Measurements from ENCODE around the gene LRG1. TPM values are rescaled to one million over a fixed set of nuclear protein-coding genes. Genes with fewer than 3 reads are reported as not detected.

LRG1 gene
- total RNA-seq, 1 experiment from 2014 or later = 0.81 TPM

DNA sequence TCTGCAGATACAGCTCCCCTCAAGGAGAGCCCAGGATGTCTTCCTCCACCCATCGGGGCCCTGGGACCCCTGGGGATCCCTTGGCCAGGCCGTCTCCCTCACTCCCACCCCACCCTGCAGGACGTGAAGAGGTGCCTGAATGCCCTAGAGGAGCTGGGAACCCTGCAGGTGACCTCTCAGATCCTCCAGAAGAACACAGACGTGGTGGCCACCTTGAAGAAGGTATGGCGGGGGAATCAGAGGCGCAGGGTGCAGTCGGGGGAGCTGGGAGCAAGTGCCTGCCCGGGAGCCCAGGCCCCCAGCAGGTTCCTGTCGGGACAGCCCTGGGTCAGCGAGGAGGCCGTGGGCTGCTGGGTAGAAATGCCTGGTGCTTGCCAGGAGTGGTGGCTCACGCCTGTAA lies 41.1 kb downstream of the LRG1 start:
- H3K4me3 Mint-ChIP-seq = no peak overlapping the region
- H3K36me3 Mint-ChIP-seq = peaks cover 13% of the 10 kb centered on the region
- H3K4me1 Mint-ChIP-seq = no peaks in the 10 kb centered on the region
- DNase-seq (ENCODE audit: low spot score) (no peak), ATAC-seq (no peak)
- ChIA-PET POLR2A (no interaction called here), CTCF (interaction anchor here (1.6 to 6.7 kb wide), 3 partner anchors 26 to 232 kb away, joined by 3 to 38 read pairs (median 4); no protein-coding TSS in a partner anchor)
- no peaks in the 10 kb centered on the region for H3K9me3 Mint-ChIP-seq
- H3K27ac Mint-ChIP-seq = no peak overlapping the region
- TF ChIP-seq, protein P1, sequence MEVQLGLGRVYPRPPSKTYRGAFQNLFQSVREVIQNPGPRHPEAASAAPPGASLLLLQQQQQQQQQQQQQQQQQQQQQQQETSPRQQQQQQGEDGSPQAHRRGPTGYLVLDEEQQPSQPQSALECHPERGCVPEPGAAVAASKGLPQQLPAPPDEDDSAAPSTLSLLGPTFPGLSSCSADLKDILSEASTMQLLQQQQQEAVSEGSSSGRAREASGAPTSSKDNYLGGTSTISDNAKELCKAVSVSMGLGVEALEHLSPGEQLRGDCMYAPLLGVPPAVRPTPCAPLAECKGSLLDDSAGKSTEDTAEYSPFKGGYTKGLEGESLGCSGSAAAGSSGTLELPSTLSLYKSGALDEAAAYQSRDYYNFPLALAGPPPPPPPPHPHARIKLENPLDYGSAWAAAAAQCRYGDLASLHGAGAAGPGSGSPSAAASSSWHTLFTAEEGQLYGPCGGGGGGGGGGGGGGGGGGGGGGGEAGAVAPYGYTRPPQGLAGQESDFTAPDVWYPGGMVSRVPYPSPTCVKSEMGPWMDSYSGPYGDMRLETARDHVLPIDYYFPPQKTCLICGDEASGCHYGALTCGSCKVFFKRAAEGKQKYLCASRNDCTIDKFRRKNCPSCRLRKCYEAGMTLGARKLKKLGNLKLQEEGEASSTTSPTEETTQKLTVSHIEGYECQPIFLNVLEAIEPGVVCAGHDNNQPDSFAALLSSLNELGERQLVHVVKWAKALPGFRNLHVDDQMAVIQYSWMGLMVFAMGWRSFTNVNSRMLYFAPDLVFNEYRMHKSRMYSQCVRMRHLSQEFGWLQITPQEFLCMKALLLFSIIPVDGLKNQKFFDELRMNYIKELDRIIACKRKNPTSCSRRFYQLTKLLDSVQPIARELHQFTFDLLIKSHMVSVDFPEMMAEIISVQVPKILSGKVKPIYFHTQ (CRISPR knock-in tag; IDR thresholded peaks at IDR 0.05) = no peak
- TF ChIP-seq, protein P2, sequence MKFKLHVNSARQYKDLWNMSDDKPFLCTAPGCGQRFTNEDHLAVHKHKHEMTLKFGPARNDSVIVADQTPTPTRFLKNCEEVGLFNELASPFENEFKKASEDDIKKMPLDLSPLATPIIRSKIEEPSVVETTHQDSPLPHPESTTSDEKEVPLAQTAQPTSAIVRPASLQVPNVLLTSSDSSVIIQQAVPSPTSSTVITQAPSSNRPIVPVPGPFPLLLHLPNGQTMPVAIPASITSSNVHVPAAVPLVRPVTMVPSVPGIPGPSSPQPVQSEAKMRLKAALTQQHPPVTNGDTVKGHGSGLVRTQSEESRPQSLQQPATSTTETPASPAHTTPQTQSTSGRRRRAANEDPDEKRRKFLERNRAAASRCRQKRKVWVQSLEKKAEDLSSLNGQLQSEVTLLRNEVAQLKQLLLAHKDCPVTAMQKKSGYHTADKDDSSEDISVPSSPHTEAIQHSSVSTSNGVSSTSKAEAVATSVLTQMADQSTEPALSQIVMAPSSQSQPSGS (CRISPR knock-in tag; IDR thresholded peaks at IDR 0.05; ENCODE audit: borderline replicate concordance, low read depth) = no peak
- TF ChIP-seq GTF2I (CRISPR knock-in tag; conservative IDR thresholded peaks at IDR 0.05) (no peak), PRRX2 (CRISPR knock-in tag; IDR thresholded peaks at IDR 0.05) (no peak), MYBL2 (CRISPR knock-in tag; IDR thresholded peaks at IDR 0.05) (no peak)
- TF ChIP-seq, protein P3, sequence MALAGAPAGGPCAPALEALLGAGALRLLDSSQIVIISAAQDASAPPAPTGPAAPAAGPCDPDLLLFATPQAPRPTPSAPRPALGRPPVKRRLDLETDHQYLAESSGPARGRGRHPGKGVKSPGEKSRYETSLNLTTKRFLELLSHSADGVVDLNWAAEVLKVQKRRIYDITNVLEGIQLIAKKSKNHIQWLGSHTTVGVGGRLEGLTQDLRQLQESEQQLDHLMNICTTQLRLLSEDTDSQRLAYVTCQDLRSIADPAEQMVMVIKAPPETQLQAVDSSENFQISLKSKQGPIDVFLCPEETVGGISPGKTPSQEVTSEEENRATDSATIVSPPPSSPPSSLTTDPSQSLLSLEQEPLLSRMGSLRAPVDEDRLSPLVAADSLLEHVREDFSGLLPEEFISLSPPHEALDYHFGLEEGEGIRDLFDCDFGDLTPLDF (CRISPR knock-in tag; IDR thresholded peaks at IDR 0.05) = no peak
- TF ChIP-seq, protein P4, sequence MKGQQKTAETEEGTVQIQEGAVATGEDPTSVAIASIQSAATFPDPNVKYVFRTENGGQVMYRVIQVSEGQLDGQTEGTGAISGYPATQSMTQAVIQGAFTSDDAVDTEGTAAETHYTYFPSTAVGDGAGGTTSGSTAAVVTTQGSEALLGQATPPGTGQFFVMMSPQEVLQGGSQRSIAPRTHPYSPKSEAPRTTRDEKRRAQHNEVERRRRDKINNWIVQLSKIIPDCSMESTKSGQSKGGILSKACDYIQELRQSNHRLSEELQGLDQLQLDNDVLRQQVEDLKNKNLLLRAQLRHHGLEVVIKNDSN (CRISPR knock-in tag; IDR thresholded peaks at IDR 0.05) = no peak
- no peaks in the 10 kb centered on the region for H3K27me3 Mint-ChIP-seq (ENCODE audit: low read depth)

DNA sequence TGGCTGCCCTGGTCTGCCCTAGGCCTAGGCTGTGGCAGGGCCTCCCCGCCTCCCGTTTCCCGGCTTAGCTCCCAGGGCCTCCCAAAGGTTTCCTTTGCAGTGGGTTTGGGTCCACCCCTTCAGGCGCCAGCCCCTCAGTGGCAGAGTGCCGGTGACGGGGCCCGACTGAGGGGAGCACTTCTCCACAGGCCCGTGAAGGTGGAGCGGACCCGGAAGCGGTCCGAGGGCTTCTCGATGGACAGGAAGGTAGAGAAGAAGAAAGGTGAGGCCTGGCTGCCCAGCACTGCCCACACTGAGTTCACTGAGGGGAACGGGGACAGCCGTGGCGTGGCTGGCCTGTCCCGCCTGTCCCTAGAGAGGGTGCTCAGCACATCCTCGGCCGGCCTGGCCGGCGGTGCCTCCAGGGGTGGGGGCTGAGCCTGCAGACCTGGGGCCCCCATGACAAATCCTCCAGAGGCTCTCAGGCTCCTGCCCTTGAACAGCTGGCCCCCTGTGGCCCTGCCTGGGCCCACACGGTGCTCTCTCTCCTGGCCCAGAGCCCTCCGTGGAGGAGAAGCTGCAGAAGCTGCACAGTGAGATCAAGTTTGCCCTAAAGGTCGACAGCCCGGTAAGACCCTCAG lies 42.0 kb downstream of the LRG1 start:
- Mint-ChIP-seq H3K4me3 (no peak overlapping the region), H3K4me1 (no peaks in the 10 kb centered on the region), H3K9me3 (no peaks in the 10 kb centered on the region), H3K27ac (no peak overlapping the region), H3K36me3 (peaks cover 13% of the 10 kb centered on the region), H3K27me3 (ENCODE audit: low read depth) (no peaks in the 10 kb centered on the region)
- DNase-seq (ENCODE audit: low spot score) = no peak
- no peak for TF ChIP-seq NFE2L1 (CRISPR knock-in tag; IDR thresholded peaks at IDR 0.05)
- no peak for TF ChIP-seq ZNF671 (CRISPR knock-in tag; IDR thresholded peaks at IDR 0.05)
- TF ChIP-seq SMAD4 (CRISPR knock-in tag; IDR thresholded peaks at IDR 0.05) = no peak
- TF ChIP-seq ELF4 (CRISPR knock-in tag; IDR thresholded peaks at IDR 0.05; ENCODE audit: low read depth) = no peak
- no peak for TF ChIP-seq TEAD1 (CRISPR knock-in tag; IDR thresholded peaks at IDR 0.05)
- TF ChIP-seq ZNF396 (CRISPR knock-in tag; IDR thresholded peaks at IDR 0.05; ENCODE audit: borderline replicate concordance) = no peak
- no peak for TF ChIP-seq TCF7 (CRISPR knock-in tag; IDR thresholded peaks at IDR 0.05; ENCODE audit: low read depth)
- TF ChIP-seq SMAD3 (CRISPR knock-in tag; IDR thresholded peaks at IDR 0.05; ENCODE audit: borderline replicate concordance) = no peak
- no peak for TF ChIP-seq ZNF219 (CRISPR knock-in tag; IDR thresholded peaks at IDR 0.05; ENCODE audit: borderline replicate concordance)
- TF ChIP-seq RELA (CRISPR knock-in tag; IDR thresholded peaks at IDR 0.05; ENCODE audit: borderline replicate concordance) = no peak
- ChIA-PET POLR2A (no interaction called here), CTCF (interaction anchor here (1.0 to 1.6 kb wide), 3 partner anchors 18 to 231 kb away, joined by 3 to 4 read pairs (median 3); no protein-coding TSS in a partner anchor)
- no peak for ATAC-seq

DNA sequence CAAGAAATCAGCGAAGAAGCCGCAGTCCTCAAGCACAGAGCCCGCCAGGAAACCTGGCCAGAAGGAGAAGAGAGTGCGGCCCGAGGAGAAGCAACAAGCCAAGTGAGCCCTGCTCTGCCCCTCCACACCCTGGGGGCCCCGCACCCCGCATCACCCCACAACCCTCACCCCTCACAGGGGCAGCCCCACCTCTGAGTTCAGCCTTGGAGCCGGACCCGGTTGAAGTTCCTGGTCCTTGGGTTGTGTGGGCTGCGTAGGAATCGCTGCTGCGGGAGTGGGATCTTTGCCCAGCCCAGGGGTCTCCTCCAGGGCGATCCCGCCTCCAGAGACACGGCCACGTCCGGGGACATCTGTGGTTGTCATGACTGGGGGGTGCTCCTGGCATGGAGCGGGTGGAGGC lies 43.5 kb downstream of the LRG1 start:
- ATAC-seq (no peak), DNase-seq (ENCODE audit: low spot score) (no peak)
- Mint-ChIP-seq H3K27me3 (ENCODE audit: low read depth) (no peaks in the 10 kb centered on the region), H3K27ac (no peak overlapping the region), H3K9me3 (no peaks in the 10 kb centered on the region), H3K36me3 (peaks cover 11% of the 10 kb centered on the region), H3K4me3 (no peak overlapping the region), H3K4me1 (no peaks in the 10 kb centered on the region)
- ChIA-PET CTCF (no interaction called here), POLR2A (no interaction called here)
- TF ChIP-seq, protein P1 (CRISPR knock-in tag; IDR thresholded peaks at IDR 0.05) = no peak
- TF ChIP-seq TEAD1 (CRISPR knock-in tag; IDR thresholded peaks at IDR 0.05) (no peak), ZNF138 (CRISPR knock-in tag; conservative IDR thresholded peaks at IDR 0.05) (no peak), JAZF1 (CRISPR knock-in tag; IDR thresholded peaks at IDR 0.05) (no peak)
- TF ChIP-seq, protein P5, sequence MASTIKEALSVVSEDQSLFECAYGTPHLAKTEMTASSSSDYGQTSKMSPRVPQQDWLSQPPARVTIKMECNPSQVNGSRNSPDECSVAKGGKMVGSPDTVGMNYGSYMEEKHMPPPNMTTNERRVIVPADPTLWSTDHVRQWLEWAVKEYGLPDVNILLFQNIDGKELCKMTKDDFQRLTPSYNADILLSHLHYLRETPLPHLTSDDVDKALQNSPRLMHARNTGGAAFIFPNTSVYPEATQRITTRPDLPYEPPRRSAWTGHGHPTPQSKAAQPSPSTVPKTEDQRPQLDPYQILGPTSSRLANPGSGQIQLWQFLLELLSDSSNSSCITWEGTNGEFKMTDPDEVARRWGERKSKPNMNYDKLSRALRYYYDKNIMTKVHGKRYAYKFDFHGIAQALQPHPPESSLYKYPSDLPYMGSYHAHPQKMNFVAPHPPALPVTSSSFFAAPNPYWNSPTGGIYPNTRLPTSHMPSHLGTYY (CRISPR knock-in tag; IDR thresholded peaks at IDR 0.05) = no peak

Measured in WTC11 (cell line).